HG03558 (cell line): Measurements from ENCODE around the gene PRRG2.

Experiments
- ATAC-seq: cut with Tn5 transposase; IDR thresholded peaks from one replicate; pipeline ENCODE4 v1.9.1; 2021; ENCODE audit warnings: moderate number of reproducible peaks; ENCODE audit not compliant: unreplicated experiment; ENCODE audit errors: extremely low read depth

The PRRG2 gene

DNA sequence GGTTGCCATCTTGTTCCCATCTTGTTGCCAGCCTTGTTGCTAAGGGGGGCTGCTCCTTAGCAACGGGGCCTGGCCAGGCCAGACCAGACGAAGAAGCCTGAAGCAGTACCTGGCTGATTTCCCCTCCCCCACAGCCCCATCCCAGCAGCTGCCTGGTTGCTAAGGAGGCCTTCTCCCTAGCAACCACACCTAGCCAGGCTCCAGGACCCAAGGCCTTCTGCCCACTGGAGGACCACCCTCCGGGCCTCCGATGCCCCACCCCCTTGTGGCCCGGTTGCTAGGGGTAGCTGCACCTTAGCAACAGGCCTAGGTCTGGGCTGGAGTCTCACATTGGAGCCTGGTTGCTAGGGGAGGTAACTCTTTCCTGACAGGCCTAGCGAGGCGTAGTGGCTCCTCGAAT, 3.9 kb downstream of the PRRG2 start:
- no peak for ATAC-seq

GRCh38 chr19:49587227-49587626, 6.1 kb downstream of the PRRG2 start:
- no peak for ATAC-seq

DNA sequence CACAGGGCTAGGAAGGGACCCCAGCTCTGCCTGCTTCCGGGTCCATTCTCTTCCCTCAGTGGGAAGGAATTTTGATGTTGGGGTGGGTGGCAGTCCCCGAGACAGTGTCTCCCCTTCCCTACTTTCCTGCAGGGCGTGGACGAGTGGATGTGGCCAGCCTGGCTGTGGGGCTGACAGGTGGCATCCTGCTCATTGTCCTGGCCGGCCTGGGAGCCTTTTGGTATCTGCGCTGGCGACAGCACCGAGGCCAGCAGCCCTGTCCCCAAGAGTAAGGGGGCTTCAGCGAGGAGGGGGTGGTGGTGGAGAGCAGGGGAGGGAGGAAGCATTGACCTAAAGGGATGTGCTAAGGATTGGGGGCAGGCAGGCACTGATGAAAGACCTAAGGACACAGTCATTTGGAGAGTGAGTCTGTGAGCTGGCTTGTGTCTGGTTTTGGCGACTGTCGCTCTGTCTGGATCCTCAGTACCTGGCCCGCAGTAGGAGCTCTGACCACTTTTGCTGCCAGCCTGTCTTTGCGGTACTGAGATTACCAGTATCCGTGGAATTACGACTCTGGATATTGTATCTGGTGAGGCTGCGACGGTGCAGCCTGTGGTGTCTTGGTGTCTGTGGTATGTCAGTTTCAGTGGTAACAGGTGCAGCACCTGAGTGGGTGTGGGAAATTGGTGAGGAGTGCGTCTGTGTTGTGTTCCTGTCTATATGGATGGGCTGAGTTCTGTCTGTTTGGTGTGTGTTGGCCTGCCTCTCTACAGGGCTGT, 7.4 kb downstream of the PRRG2 start:
- no peak for ATAC-seq

GRCh38 chr19:49589502-49589905, 8.4 kb downstream of the PRRG2 start:
- no peak for ATAC-seq

DNA sequence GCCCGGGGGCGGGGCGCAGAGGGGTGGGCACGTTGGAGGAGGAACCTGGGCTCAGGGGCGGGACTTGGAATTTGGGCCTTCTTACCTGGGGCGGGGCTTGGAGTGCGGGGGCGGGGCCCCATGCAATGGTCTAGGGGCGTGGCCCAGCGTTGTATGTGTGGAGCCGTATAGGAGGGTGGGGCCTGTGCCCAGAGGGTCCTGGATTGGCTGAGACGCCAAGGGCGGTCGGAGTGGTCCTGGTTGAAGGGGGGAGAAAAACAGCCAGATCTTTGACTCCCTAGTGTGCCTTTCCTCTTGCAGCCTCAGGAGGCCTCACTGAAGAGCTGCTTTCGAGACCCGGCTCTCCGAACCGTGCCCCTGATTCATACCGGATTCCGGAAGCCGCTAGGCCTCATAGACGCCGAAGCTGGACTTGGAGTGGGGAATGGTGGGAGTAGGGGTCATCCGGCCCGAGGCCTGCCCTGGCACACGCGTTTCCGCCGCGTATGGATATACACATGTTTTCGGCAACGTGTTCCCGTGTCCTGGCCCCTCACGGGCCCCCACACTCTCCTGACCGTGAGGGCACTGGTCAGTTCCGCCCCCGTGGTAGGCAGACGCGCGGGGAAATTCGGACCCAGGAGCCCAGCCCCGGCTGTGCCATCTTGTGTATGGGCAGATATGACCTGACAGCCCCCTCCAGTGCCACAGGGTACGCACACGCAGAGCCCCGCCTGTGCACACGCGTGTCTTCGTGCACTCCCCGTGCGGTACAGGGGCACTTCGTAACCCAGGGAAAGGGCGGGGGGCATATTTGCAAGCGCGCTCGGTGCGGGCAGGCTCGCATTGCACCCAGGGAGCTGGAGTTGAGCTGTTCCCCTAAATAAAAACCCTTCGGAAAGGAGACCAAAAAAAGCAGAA, 9.2 kb downstream of the PRRG2 start:
- ATAC-seq: no peak

GRCh38 chr19:49590971-49591730, 10.0 kb downstream of the PRRG2 start, which contains the start of gene PRR12:
Gene PRR12 (plus strand): TSS chr19:49591182. CDS start chr19:49591655, 473 bp downstream.
- no peak for ATAC-seq

GRCh38 chr19:49591731-49592485, 10.8 kb downstream of the PRRG2 start:
- no peak for ATAC-seq

- no peak for ATAC-seq
These were observed 11.5 kb downstream of the PRRG2 start for GRCh38 chr19:49592486-49593232.

- ATAC-seq: no peak
These were observed 12.4 kb downstream of the PRRG2 start for GRCh38 chr19:49593233-49594113.

GRCh38 chr19:49594157-49594992, 13.3 kb downstream of the PRRG2 start:
- ATAC-seq: no peak

DNA sequence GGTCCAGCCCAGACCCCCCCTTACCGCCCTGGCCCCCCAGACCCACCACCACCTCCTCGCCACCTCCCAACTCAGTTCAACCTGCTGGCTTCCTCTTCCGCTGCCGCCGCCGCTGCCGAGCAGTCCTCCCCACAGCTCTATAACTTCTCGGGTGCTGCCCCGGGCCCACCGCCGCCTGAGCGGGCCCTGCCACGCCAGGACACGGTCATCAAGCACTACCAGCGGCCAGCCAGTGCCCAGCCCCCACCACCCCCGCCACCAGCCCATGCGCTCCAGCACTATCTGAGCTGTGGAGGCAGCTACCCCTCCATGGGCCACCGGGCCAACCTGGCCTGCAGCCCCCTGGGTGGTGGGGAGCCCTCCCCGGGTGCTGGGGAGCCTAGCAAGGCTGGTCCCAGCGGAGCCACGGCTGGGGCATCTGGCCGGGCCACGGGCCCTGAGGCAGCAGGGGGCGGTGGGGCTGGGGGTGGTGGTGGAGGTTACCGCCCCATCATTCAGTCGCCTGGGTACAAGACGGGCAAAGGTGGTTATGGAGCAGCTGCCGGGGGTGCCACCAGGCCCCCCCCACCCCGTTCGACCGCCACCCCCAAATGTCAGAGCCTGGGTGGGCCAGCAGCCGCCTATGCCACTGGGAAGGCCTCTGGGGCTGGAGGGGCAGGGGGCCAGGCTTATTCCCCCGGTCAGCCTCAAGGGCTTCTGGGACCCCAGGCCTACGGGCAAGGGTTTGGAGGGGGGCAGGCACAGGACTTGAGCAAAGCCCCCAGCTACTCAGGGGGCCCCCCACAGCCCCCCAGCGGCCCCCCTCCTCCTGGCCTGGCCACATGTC, 14.1 kb downstream of the PRRG2 start:
- no peak for ATAC-seq

DNA sequence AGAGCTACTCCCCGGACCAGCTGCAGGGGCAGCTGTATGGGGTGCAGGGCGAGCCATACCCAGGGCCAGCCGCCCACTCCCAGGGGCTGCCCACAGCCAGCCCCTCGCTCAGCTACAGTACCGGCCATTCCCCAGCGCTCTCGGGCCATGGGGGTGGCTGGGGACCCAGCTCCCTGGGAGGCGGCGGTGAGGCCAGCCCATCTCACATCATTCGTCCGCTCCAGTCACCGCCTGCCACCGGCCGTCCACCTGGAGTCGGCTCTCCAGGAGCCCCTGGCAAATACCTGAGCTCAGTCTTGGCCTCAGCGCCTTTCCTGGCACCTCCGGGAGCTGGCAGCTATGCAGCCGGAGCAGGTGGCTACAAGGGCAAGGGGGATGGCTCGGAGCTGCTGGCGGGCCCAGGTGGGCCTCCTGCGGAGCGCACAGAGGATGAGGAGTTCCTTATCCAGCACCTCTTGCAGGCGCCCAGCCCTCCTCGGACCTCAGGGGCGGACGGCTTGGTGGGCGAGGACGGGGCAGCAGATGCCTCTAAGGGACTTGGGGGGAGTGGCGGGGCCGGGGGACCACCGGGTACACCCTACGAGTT, 14.8 kb downstream of the PRRG2 start:
- no peak for ATAC-seq

DNA sequence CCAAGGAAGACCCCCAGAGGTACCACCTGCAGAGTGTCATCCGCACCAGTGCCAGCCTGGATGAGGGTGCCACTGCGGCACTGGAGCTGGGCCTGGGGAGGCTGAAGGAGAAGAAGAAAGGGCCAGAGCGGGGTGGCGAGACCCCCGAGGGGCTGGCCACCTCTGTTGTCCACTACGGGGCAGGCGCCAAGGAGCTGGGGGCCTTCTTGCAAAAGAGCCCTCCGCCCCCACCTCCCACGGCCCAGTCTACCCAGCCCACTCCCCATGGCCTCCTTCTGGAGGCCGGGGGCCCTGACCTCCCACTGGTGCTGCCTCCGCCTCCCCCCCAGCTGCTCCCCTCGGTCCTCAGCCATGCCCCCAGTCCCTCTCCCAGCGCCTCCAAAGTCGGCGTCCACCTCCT, 15.3 kb downstream of the PRRG2 start:
- ATAC-seq: no peak

DNA sequence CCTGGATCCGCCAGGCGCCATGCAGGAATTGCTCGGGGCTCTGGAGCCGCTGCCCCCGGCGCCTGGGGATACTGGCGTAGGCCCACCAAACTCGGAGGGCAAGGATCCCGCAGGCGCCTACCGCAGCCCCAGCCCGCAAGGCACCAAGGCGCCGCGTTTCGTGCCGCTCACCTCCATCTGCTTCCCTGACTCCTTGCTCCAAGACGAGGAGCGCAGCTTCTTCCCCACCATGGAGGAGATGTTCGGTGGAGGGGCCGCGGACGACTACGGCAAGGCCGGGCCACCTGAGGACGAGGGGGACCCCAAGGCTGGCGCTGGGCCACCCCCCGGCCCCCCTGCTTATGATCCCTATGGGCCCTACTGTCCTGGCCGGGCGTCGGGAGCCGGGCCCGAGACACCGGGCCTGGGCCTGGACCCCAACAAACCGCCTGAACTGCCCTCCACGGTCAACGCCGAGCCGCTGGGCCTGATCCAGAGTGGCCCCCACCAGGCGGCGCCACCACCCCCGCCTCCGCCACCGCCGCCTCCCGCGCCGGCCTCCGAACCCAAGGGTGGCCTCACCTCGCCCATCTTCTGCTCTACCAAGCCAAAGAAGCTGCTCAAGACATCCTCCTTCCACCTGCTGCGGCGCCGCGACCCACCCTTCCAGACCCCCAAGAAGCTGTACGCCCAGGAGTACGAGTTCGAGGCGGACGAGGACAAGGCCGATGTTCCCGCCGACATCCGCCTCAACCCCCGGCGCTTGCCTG, 16.0 kb downstream of the PRRG2 start:
- no peak for ATAC-seq

DNA sequence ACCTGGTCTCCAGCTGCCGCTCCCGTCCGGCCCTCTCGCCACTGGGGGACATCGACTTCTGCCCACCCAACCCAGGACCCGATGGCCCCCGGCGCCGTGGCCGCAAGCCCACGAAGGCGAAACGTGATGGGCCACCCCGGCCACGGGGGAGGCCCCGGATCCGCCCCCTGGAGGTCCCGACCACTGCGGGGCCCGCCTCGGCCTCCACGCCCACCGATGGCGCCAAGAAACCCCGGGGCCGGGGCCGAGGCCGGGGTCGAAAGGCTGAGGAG, 16.5 kb downstream of the PRRG2 start:
- no peak for ATAC-seq
